GM12801 (cell line): ENCODE data around the gene SLC39A3.

Source experiments
- CTCF ChIP-seq: IDR thresholded peaks from one replicate; pipeline ENCODE4 v1.5.1; 2011; ENCODE audit warnings: control low read depth; ENCODE audit not compliant: insufficient read length; ENCODE audit errors: extremely low read depth

SLC39A3 gene

GRCh38 chr19:2714531-2715269 is 25.1 kb downstream of the SLC39A3 start:
- TF ChIP-seq CTCF = no peak

- no peak for TF ChIP-seq CTCF
Observed at GRCh38 chr19:2711875-2712205, 28.0 kb downstream of the SLC39A3 start.

- no peak for TF ChIP-seq CTCF
Observed at GRCh38 chr19:2711172-2711874, 28.5 kb downstream of the SLC39A3 start.

- no peak for TF ChIP-seq CTCF
Observed at GRCh38 chr19:2706251-2706650, 33.6 kb downstream of the SLC39A3 start.

- TF ChIP-seq CTCF = no peak
Observed at GRCh38 chr19:2703691-2704216, 36.1 kb downstream of the SLC39A3 start.

GRCh38 chr19:2703077-2703437 is 36.8 kb downstream of the SLC39A3 start:
- no peak for TF ChIP-seq CTCF

GRCh38 chr19:2702170-2703076 is 37.4 kb downstream of the SLC39A3 start, which contains the start of gene GNG7:
Gene GNG7 (minus strand): TSS chr19:2702694. CDS start chr19:2520688, 182,006 bp downstream.
- TF ChIP-seq CTCF = no peak
